ENCODE measurements around the gene ASXL3. TPM values are rescaled to one million over a fixed set of nuclear protein-coding genes. Genes with fewer than 3 reads are reported as not detected.

Gene ASXL3
- polyA plus RNA-seq, 1 donor (not counting 4 experiments of a cell fraction or from before 2014, with no cell fraction given): not detected

GRCh38 chr18:33536904-33537303, 41.1 kb upstream of the ASXL3 start:
- no peaks in the 10 kb centered on the region for H3K4me1 ChIP-seq (ENCODE audit: control insufficient read depth, extremely low read depth, insufficient read depth, low read length)
- no peak overlapping the region for H3K4me2 ChIP-seq (ENCODE audit: control insufficient read depth, extremely low read depth, insufficient read depth, low read depth, low read length)
- H4K20me1 ChIP-seq (ENCODE audit: control insufficient read depth, extremely low read depth, insufficient read depth, low read length): no peaks in the 10 kb centered on the region
- no peak overlapping the region for H2AFZ ChIP-seq (ENCODE audit: control insufficient read depth, low read length)
- no peaks in the 10 kb centered on the region for H3K36me3 ChIP-seq (ENCODE audit: control insufficient read depth in 2 of 2, extremely low read depth in 1 of 2, insufficient read depth in 2 of 2, low read length in 2 of 2)
- dilution Hi-C loops (cut with MboI; ENCODE audit: extremely low pct_ligation_motif_present, low sequenced_read_pairs): no loop called here
- no peaks in the 10 kb centered on the region for H3K79me2 ChIP-seq (ENCODE audit: control insufficient read depth, insufficient read depth, low read length)
- H3K27me3 ChIP-seq (ENCODE audit: control insufficient read depth, extremely low read depth, insufficient read depth, low read length): no peaks in the 10 kb centered on the region
- no peak overlapping the region for H3K4me3 ChIP-seq (ENCODE audit: control insufficient read depth in 2 of 3, extremely low read depth in 1 of 3, insufficient read depth in 2 of 3, low read depth in 1 of 3, low read length in 3 of 3)
- no peaks in the 10 kb centered on the region for H3K9me3 ChIP-seq (ENCODE audit: control insufficient read depth, low read depth, low read length)
- H3K9ac ChIP-seq (ENCODE audit: control insufficient read depth, extremely low read depth, insufficient read depth, low read length): no peak overlapping the region
- DNase-seq (ENCODE audit: low read depth, low spot score) (no peak), FAIRE-seq (no peak)
- no peaks in the 10 kb centered on the region for H3K9me1 ChIP-seq (ENCODE audit: control insufficient read depth, extremely low read depth, insufficient read depth, low read length)
- TF ChIP-seq EZH2 (IDR thresholded peaks at IDR 0.05; ENCODE audit: low read length): no peak
- TF ChIP-seq CTCF (optimal IDR thresholded peaks at IDR 0.05 in 1 of 3, IDR thresholded peaks at IDR 0.05 in 1 of 3, conservative IDR thresholded peaks at IDR 0.05 in 1 of 3; ENCODE audit: extremely low read depth in 1 of 3, insufficient read depth in 2 of 3, low read length in 3 of 3): no peak
- no peak overlapping the region for H3K27ac ChIP-seq (ENCODE audit: control insufficient read depth, insufficient read depth, low read length)

GRCh38 chr18:33538418-33539042, 39.5 kb upstream of the ASXL3 start:
- TF ChIP-seq CTCF (optimal IDR thresholded peaks at IDR 0.05 in 1 of 3, IDR thresholded peaks at IDR 0.05 in 1 of 3, conservative IDR thresholded peaks at IDR 0.05 in 1 of 3; ENCODE audit: extremely low read depth in 1 of 3, insufficient read depth in 2 of 3, low read length in 3 of 3) (no peak), EZH2 (IDR thresholded peaks at IDR 0.05; ENCODE audit: low read length) (no peak)

More at GRCh38 chr18:33538418-33539042, 39.5 kb upstream of the ASXL3 start:
- Histone ChIP-seq H3K4me3 (ENCODE audit: control insufficient read depth in 2 of 3, extremely low read depth in 1 of 3, insufficient read depth in 2 of 3, low read depth in 1 of 3, low read length in 3 of 3) (no peak overlapping the region), H3K9me3 (ENCODE audit: control insufficient read depth, low read depth, low read length) (no peaks in the 10 kb centered on the region), H4K20me1 (ENCODE audit: control insufficient read depth, extremely low read depth, insufficient read depth, low read length) (no peaks in the 10 kb centered on the region), H3K9me1 (ENCODE audit: control insufficient read depth, extremely low read depth, insufficient read depth, low read length) (no peaks in the 10 kb centered on the region), H3K9ac (ENCODE audit: control insufficient read depth, extremely low read depth, insufficient read depth, low read length) (no peak overlapping the region), H3K36me3 (ENCODE audit: control insufficient read depth in 2 of 2, extremely low read depth in 1 of 2, insufficient read depth in 2 of 2, low read length in 2 of 2) (no peaks in the 10 kb centered on the region), H3K4me2 (ENCODE audit: control insufficient read depth, extremely low read depth, insufficient read depth, low read depth, low read length) (no peak overlapping the region), H3K4me1 (ENCODE audit: control insufficient read depth, extremely low read depth, insufficient read depth, low read length) (no peaks in the 10 kb centered on the region), H2AFZ (ENCODE audit: control insufficient read depth, low read length) (no peak overlapping the region), H3K79me2 (ENCODE audit: control insufficient read depth, insufficient read depth, low read length) (no peaks in the 10 kb centered on the region), H3K27ac (ENCODE audit: control insufficient read depth, insufficient read depth, low read length) (no peak overlapping the region), H3K27me3 (ENCODE audit: control insufficient read depth, extremely low read depth, insufficient read depth, low read length) (no peaks in the 10 kb centered on the region)
- dilution Hi-C loops (cut with MboI; ENCODE audit: extremely low pct_ligation_motif_present, low sequenced_read_pairs): no loop called here
- no peak for DNase-seq (ENCODE audit: low read depth, low spot score)
- FAIRE-seq: no peak
